GM12872 (cell line): ENCODE measurements around the gene HES4.

ENCODE experiments used
- CTCF ChIP-seq: IDR thresholded peaks from 3 replicates; pipeline ENCODE4 v1.5.1; 2011; ENCODE audit warnings: low read depth, mild to moderate bottlenecking, low read length, moderate library complexity; ENCODE audit not compliant: insufficient read depth

Gene HES4

GRCh38 chr1:973459-974292, 26.2 kb downstream of the HES4 start:
- TF ChIP-seq CTCF: no peak

- no peak for TF ChIP-seq CTCF
These were observed 27.0 kb downstream of the HES4 start for GRCh38 chr1:972726-973458.

- TF ChIP-seq CTCF: no peak
These were observed 28.0 kb downstream of the HES4 start for GRCh38 chr1:971751-972506.

- TF ChIP-seq CTCF: no peak
These were observed 28.7 kb downstream of the HES4 start for GRCh38 chr1:970973-971730.

- no peak for TF ChIP-seq CTCF
These were observed 29.5 kb downstream of the HES4 start for GRCh38 chr1:970242-970972.

GRCh38 chr1:969260-969855, 30.5 kb downstream of the HES4 start:
- TF ChIP-seq CTCF: no peak
